Stomach (tissue), 4 donors: ENCODE data around the gene KCNT2.

Experiments used
- CTCF ChIP-seq, 7 experiments: fragments of 450-650 bp in 4 of 7; fragments of 200-600 bp in 3 of 7; sonication (generic) in 3 of 7; IDR thresholded peaks; one replicate each; pipeline ENCODE4 v1.5.1; 2016 to 2019; ENCODE audit warnings: antibody characterized with exemption in 7 of 7, control low read depth in 2 of 7, mild to moderate bottlenecking in 1 of 7
- EP300 ChIP-seq: sonication (generic); formaldehyde crosslinking; IDR thresholded peaks from one replicate; pipeline ENCODE4 v1.6.1; 2017; ENCODE audit warnings: antibody characterized with exemption
- POLR2A ChIP-seq, 4 donors: fragments of 450-650 bp; IDR thresholded peaks; one replicate each; pipeline ENCODE4 v1.6.1; 2016; ENCODE audit warnings: antibody characterized with exemption in 4 of 4, control low read depth in 2 of 4, mild to moderate bottlenecking in 1 of 4, moderate library complexity in 1 of 4
- POLR2AphosphoS5 ChIP-seq, 3 donors: sonication (generic); formaldehyde crosslinking; IDR thresholded peaks; one replicate each; pipeline ENCODE4 v1.6.1; 2016; ENCODE audit warnings: antibody characterized with exemption in 3 of 3

- no peak for TF ChIP-seq CTCF (IDR thresholded peaks at IDR 0.05)
- no peak for TF ChIP-seq POLR2A (IDR thresholded peaks at IDR 0.05)
- TF ChIP-seq POLR2AphosphoS5 (IDR thresholded peaks at IDR 0.05), result no peak
- no peak for TF ChIP-seq EP300
Measured at GRCh38 chr1:196302981-196303380, 305.3 kb downstream of the KCNT2 start.
